T-helper 22 cell (primary cell): ENCODE measurements around the gene WDFY1.
A peak's percentile ranks its signal among the peaks of the same experiment; 100 is the strongest.
"Not testable (repeated sequence)": the region's sequence is repeated elsewhere in the genome, so short reads cannot be mapped to it uniquely, and the experiment has no call there.

ENCODE experiments used
- DNase-seq: peaks from one replicate; pipeline ENCODE4 v3.0.0-alpha.2; 2020; ENCODE audit warnings: low read depth

WDFY1 gene

GRCh38 chr2:223957092-223957851 lies 12.1 kb upstream of the WDFY1 start, which contains the start of gene MRPL44:
Gene MRPL44 (plus strand): TSS chr2:223957463. CDS start chr2:223957473, 10 bp downstream.
- peak; percentile 89 for DNase-seq

GRCh38 chr2:223956300-223956699 lies 11.2 kb upstream of the WDFY1 start:
- DNase-seq = no peak

DNA sequence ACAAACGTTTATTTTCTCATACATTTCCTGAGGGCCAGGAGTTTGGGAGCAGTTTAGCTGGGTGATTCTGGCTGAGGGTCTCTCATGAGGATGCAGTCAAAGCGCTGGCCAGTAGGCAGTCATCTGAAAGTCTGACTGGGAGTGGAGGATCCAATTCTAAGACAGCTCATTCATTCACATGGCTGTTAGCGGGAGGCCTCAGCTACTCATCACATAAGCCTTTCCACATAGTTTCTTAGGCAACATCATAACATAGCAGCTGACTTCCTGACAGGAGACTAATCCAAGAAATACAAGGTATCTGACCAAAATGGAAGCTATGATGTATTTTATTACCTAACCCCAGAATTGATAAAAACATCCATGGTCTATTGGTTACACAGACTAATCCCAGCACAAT lies 9.3 kb upstream of the WDFY1 start:
- DNase-seq = no peak

GRCh38 chr2:223952280-223952968 lies 7.3 kb upstream of the WDFY1 start:
- DNase-seq = no peak

DNA sequence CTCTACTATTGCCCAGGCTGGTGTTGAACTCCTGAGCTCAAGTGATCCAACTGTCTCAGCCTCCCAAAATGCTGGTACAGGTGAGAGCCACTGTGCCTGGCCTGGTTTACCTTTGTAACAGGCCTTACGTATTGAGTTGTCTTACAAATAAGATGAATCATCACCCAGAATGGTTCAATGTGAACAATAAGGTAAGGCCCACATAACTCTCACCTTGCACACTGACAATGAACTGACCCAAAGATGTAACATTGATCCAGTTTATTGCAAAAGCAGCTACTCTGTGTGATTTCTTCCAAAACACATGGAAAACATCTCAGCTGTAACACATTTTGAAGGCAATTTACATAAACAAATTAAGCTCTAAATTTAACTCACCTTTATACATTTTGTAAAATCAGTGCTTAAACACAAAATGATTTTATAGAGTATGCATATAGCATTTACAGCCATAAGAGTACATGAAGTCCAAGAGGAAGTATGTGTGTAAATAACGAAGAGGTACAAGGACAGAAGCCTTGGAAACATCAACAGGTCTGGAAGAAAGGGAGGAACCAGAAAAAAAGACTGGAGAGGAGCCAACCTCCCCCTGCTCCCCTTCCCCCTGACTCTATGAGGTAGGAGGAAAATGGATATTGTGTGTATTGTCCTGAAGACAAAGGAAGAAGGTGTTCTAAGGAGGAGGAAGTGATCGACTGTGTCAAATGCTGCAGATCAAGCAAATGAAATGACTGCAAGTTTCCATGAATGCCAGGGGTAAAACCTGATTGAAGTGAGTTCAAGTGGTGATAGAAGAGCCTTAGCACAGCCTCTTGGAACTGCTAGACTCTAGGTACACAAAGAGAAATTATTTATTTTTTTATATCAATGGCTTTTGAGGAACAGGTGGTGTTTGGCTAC lies 5.6 kb upstream of the WDFY1 start:
- DNase-seq = no peak

DNA sequence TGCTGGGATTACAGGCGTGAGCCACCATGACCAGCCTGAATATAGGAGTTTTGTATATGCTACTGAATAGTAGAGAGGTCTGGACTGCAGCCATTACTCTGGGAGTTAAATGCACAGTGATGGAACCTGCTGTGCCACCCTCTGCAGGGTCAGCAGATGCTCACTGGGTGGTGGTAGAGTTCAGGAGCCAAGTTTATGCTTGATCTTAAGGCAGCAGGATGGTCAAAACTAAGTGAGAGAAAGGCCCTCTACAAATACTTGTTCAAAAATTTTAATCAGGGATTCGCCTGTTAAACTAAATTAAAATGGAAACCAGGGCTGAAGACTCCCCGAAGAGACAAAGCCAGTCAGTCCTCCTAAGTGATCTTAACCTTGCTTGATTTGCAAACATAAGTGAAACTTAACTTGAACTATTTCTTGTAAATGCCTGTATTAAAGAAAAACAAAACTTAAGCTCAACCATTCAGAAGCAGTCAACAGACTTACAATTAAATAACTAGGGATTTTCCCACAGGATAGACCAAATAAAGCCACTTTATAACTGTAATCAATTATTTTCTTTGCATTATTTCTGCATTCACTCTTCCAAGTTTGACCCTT lies 4.2 kb upstream of the WDFY1 start:
- DNase-seq = no peak

DNA sequence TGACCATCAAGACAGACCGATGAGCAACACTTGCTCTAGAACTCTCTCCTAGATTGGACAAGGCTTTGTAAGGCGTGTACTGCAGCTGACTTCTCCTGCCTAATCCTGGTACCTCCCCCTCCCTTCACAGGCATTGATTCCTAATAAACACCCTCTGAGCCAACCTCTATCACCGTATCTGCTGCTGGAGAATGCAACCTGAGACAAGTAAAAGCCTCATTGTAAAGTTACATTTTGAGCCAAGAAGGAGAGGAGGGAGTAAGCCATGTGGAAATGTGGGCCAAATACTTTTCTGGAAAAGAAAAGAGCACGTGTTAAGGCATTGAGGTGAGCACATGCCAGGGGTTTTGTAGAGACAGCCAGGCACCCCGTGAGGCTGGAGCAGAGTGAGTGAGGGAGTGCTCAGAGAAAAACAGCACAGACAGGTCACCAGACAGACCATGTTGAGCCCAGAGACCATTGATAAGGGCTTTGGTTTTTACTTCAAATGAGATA lies 2.6 kb upstream of the WDFY1 start:
- DNase-seq = no peak

- no peak for DNase-seq
Measured at GRCh38 chr2:223945755-223946154, 620 bp upstream of the WDFY1 start.

DNA sequence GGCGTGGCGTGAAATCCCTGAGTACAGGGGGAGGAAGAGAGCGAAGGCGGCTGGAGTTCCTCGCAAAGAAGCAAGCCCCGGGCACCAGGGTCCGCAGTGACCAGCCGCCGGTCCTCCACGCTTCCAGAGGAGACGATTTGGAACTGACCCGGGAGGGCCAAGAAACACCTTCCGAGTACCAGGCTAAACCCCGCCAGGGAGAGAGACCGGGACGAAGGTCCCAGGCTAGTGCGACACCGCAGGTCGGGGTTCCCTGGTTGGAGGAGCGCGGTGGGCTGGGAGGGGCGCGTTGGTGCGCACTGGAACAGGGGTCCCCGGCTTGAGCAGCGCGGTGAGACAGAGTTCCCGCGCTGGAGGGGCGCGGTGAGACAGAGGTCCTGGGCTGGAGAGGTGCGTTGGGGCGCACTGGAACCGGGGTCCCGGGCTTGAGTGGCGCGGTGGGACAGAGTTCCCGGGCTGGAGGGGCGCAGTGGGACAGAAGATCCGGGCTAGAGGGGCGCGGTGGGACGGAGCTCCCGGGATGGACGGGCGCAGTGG lies 901 bp downstream of the WDFY1 start:
- peak; percentile 19 for DNase-seq

GRCh38 chr2:223943561-223944008 lies 1.6 kb downstream of the WDFY1 start:
- DNase-seq = no peak

- no peak for DNase-seq
Measured at GRCh38 chr2:223943135-223943534, 2.0 kb downstream of the WDFY1 start.

GRCh38 chr2:223941579-223942277 lies 3.4 kb downstream of the WDFY1 start:
- no peak for DNase-seq

DNA sequence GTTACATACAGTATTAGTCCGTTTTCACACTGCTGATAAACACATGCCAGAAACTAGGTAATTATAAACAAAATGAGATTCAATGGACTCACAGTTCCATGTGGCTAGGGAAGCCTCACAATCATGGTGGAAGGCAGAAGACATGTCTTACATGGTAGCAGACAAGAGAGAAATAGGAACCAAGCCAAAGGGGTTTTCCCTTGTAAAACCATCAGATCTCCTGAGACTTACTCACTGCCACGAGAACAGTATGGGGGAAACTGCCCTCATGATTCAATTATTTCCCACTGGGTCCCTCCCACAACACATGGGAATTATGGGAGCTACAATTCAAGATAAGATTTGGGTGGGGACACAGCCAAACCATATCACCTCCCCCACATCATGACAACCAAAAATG lies 5.7 kb downstream of the WDFY1 start:
- DNase-seq = not testable (repeated sequence)

DNA sequence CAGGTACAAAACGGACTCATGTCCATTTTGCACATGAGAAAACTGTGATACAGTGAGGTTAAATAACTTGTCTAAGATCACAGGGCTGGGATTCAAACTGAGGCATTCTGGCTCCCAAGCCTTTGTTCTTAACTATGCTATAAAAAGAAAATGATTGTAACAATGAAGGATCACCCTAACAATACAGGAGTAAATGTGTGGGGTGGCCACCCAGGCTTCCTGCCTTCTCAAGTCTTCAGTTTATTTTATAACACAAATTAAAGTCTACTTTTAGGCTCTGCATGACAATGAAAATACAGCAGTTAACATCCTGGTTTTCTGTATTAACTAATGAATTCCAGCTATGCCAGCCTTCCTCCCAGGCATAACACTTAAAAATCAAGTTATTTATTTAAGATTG lies 7.6 kb downstream of the WDFY1 start:
- no peak for DNase-seq

- no peak for DNase-seq
Measured at GRCh38 chr2:223936862-223937326, 8.2 kb downstream of the WDFY1 start.

- DNase-seq = no peak
Measured at GRCh38 chr2:223935459-223936125, 9.5 kb downstream of the WDFY1 start.

GRCh38 chr2:223934870-223935269 lies 10.3 kb downstream of the WDFY1 start:
- no peak for DNase-seq

DNA sequence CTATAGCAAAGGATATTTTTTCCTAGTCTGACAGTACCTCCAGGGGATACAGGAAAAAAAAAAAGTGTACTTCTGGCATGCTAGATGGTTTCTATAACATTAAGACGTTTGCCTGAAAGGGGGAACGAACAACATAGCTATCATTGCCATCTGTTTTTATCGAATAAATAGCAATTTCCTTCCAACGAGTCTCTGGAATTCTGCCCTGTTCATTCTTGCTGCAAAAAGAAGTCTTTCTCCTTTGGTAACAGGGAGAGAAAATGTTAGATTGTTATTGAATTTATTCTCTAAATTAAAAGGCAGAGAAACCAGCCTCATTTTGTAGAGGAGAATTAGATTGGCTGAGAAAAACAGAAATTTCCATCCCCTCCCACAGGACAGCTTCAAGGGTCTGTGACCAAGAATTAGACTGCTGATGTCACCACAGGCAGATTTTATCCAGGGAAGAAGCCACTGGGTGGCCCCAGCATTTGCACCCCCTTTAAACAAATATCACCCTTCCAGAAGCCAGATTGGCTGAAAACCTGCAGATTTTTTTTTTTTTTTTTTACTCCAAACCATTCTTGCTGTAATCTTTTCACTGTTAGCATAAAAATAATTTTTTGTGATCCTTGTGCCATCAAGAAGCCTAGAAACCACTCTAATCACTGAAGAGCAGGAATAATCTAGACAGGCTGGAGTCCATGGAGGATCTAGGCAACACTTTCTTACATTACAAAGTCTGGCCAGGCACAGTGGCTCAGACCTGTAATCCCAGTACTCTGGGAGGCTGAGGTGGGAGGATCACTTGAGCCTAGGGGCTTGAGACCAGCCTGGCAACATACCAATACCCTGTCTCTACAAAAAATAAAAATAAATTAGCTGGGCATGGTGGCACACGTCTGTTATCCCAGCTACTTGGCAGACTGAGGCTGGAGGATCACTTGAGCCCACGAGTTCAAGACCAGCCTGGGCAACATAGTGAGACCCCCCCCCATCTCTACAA lies 12.0 kb downstream of the WDFY1 start:
- DNase-seq = no peak
